ENCODE results near the gene WDR20. TPM values are rescaled to one million over a fixed set of nuclear protein-coding genes. Genes with fewer than 3 reads are reported as not detected.

The WDR20 gene
- total and polyA plus RNA-seq, 10 of the 15 experiments (the other 5 are each of a cell fraction or from before 2014, with no cell fraction given) = 9.1 to 25.9 (median 18.4) TPM

DNA sequence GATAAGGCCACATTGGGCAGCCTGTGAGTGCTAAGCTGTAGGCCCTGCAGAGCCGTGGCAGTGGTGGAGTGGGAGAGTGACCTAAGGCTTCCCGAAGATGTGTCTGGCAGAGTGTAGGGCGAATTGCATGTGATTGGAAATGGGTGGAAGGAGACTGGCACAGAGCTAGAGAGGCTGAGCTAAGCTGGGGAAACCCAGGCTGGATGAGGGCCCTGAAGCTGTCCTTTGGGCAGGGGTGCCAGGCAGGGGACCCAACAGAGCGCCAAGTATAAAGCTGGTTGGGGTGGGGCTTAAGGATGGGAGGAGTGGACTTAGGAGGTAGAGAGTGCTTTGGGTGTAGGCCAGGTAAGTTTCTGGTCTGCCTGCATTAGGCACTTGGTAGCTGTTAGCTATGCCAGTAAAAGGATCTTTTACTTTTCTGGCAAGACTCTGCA, 47.9 kb downstream of the WDR20 start (continued):
- TF ChIP-seq ZNF592 (IDR thresholded peaks at IDR 0.05) = no peak
- no peak for TF ChIP-seq POLR2A (IDR thresholded peaks at IDR 0.05; ENCODE audit: low read depth, low read length)

DNA sequence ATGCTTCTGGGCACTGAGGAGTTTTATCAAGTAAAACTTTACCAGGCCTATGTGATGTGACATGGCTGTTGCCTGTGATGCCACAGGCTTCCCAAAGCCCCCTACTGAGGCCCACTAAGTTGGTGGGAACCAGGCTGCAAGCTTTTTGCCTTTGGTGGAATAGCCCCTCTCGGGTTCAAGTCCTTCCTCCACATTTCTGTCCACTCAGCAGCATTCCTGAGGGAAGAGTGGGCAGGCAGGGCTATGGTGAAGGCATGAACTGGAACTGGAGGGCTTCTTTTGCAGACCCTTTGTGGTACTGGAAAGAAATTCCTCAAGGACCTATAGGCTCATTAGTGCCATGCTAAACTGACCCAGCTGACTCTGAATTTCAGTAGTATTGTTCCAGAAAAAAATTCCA, 48.5 kb downstream of the WDR20 start:
- 58% methylated on average over 1 of the region's 1 CpG for WGBS (ENCODE audit: insufficient coverage, insufficient replicate concordance, low lambda C conversion rate, missing lambda C conversion rate)
- ATAC-seq = no peak
- Histone ChIP-seq H3K27ac (ENCODE audit: control insufficient read depth, insufficient read depth) (no peak overlapping the region), H2AFZ (ENCODE audit: control insufficient read depth, low read depth, low read length) (no peak overlapping the region), H3K4me1 (ENCODE audit: control insufficient read depth, insufficient read depth, low read length) (peaks cover 4% of the 10 kb centered on the region), H3K9ac (ENCODE audit: control insufficient read depth, insufficient read depth, low read length) (no peak overlapping the region), H3K79me2 (ENCODE audit: control insufficient read depth, insufficient read depth, low read length) (peaks cover 31% of the 10 kb centered on the region), H3K27me3 (replicated peaks in 1 of 2; ENCODE audit: control insufficient read depth in 2 of 2, insufficient read depth in 2 of 2, low read length in 1 of 2) (no peaks in the 10 kb centered on the region), H4K20me1 (ENCODE audit: control insufficient read depth, insufficient read depth) (no peaks in the 10 kb centered on the region), H3K4me3 (no peak overlapping the region), H3K4me2 (ENCODE audit: control insufficient read depth, insufficient read depth) (no peak overlapping the region), H3K9me3 (replicated peaks; ENCODE audit: control insufficient read depth, insufficient read depth, low read length) (no peaks in the 10 kb centered on the region; the same call in 2 of the 3 replicates), H3K36me3 (ENCODE audit: control insufficient read depth in 2 of 2, insufficient read depth in 2 of 2, low read length in 1 of 2) (peaks cover 0 to 2% of the 10 kb centered on the region in 2 experiments; a peak in 2 of 4 replicates)
- ChIA-PET CTCF (interaction anchor here (1.0 to 1.3 kb wide), 2 partner anchors 11 to 33 kb away, joined by 3 to 5 read pairs; no protein-coding TSS in a partner anchor), SMC1A (ENCODE audit: uncharacterized antibody, unreplicated experiment) (no interaction called here), POLR2A (interaction anchor here (0.6 kb wide), 1 partner anchor 25 kb away, joined by 3 read pairs; no protein-coding TSS in a partner anchor), RAD21 (ENCODE audit: unreplicated experiment) (interaction anchor here (1.3 kb wide), 1 partner anchor 126 kb away, joined by 3 read pairs; no protein-coding TSS in a partner anchor)
- TF ChIP-seq ASH2L (IDR thresholded peaks at IDR 0.05; ENCODE audit: borderline replicate concordance, low read depth) (no peak), RELA (IDR thresholded peaks at IDR 0.05; ENCODE audit: borderline replicate concordance, partially characterized antibody) (no peak)
- TF ChIP-seq, protein P1, sequence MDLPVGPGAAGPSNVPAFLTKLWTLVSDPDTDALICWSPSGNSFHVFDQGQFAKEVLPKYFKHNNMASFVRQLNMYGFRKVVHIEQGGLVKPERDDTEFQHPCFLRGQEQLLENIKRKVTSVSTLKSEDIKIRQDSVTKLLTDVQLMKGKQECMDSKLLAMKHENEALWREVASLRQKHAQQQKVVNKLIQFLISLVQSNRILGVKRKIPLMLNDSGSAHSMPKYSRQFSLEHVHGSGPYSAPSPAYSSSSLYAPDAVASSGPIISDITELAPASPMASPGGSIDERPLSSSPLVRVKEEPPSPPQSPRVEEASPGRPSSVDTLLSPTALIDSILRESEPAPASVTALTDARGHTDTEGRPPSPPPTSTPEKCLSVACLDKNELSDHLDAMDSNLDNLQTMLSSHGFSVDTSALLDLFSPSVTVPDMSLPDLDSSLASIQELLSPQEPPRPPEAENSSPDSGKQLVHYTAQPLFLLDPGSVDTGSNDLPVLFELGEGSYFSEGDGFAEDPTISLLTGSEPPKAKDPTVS (IDR thresholded peaks at IDR 0.05; ENCODE audit: low read depth, low read length) = no peak
- intact Hi-C loops (cut with micrococcal nuclease; ENCODE audit: unreplicated experiment) = no loop called here
- no peak for DNase-seq (ENCODE audit: low read depth, low spot score)
- FAIRE-seq = no peak
- in situ Hi-C loops (cut with MboI) = no loop called here
- no TSS peak for BruUV-seq (replicated peaks)

Data from GM12878 (cell line).